Effector CD4-positive, alpha-beta T cell (primary cell): ENCODE data around the gene OPN4.

Experiments used
- DNase-seq: peaks from one replicate; pipeline ENCODE4 v3.0.0-alpha.2; 2020

OPN4 gene

GRCh38 chr10:86662186-86663045 is 8.1 kb downstream of the OPN4 start:
- DNase-seq: no peak

GRCh38 chr10:86663046-86663345 is 8.6 kb downstream of the OPN4 start:
- no peak for DNase-seq

- no peak for DNase-seq
These were observed 9.4 kb downstream of the OPN4 start for GRCh38 chr10:86663576-86664339.

- no peak for DNase-seq
These were observed 10.2 kb downstream of the OPN4 start for GRCh38 chr10:86664341-86665217.

- DNase-seq: no peak
These were observed 10.9 kb downstream of the OPN4 start for GRCh38 chr10:86665218-86665607.

GRCh38 chr10:86665868-86666267 is 11.5 kb downstream of the OPN4 start:
- no peak for DNase-seq

GRCh38 chr10:86666538-86666937 is 12.2 kb downstream of the OPN4 start:
- DNase-seq: no peak

- no peak for DNase-seq
These were observed 13.3 kb downstream of the OPN4 start for GRCh38 chr10:86667421-86668181.

GRCh38 chr10:86668297-86669165 is 14.2 kb downstream of the OPN4 start, which contains the start of gene LDB3:
Gene LDB3, plus strand, starts transcription at chr10:86668511. Its CDS starts 181 bp downstream, at chr10:86668692.
- no peak for DNase-seq

- no peak for DNase-seq
These were observed 16.0 kb downstream of the OPN4 start for GRCh38 chr10:86670290-86670811.

- DNase-seq: no peak
These were observed 16.5 kb downstream of the OPN4 start for GRCh38 chr10:86670876-86671275.

- no peak for DNase-seq
These were observed 17.1 kb downstream of the OPN4 start for GRCh38 chr10:86671419-86671818.

- no peak for DNase-seq
These were observed 17.8 kb downstream of the OPN4 start for GRCh38 chr10:86671985-86672710.

GRCh38 chr10:86673216-86673826 is 19.0 kb downstream of the OPN4 start:
- DNase-seq: no peak

- DNase-seq: no peak
These were observed 19.7 kb downstream of the OPN4 start for GRCh38 chr10:86673827-86674581.

- no peak for DNase-seq
These were observed 20.6 kb downstream of the OPN4 start for GRCh38 chr10:86674912-86675311.

GRCh38 chr10:86677374-86677773 is 23.0 kb downstream of the OPN4 start:
- DNase-seq: no peak

- no peak for DNase-seq
These were observed 24.8 kb downstream of the OPN4 start for GRCh38 chr10:86678999-86679792.
